Neuronal stem cell (in vitro differentiated cells): ENCODE measurements around the gene SPATS2.
A peak's percentile ranks its signal among the peaks of the same experiment; 100 is the strongest.

Experiments used
- DNase-seq: peaks from one replicate; pipeline ENCODE4 v3.0.0-alpha.2; 2013; ENCODE audit warnings: low spot score
- H2AFZ ChIP-seq: one replicate; pipeline ENCODE4 v1.6.1; 2013; ENCODE audit warnings: mild to moderate bottlenecking, low read length, inconsistent platforms
- H2AK5ac ChIP-seq: 2 replicates; pipeline ENCODE4 v1.6.1; 2013; ENCODE audit warnings: low read depth, mild to moderate bottlenecking, inconsistent platforms, low read length, moderate library complexity, mixed read lengths
- H2BK120ac ChIP-seq: 2 replicates; pipeline ENCODE4 v1.6.1; 2013; ENCODE audit warnings: low read depth, mild to moderate bottlenecking, inconsistent platforms, low read length, moderate library complexity, mixed read lengths
- H2BK12ac ChIP-seq: one replicate; pipeline ENCODE4 v1.6.1; 2013; ENCODE audit warnings: low read length, inconsistent platforms
- H2BK15ac ChIP-seq: 2 replicates; pipeline ENCODE4 v1.6.1; 2013; ENCODE audit warnings: mild to moderate bottlenecking, low read length, inconsistent platforms, mixed read lengths
- H2BK5ac ChIP-seq: one replicate; pipeline ENCODE4 v1.6.1; 2013; ENCODE audit warnings: inconsistent platforms, mild to moderate bottlenecking, low read length, moderate library complexity
- H3K14ac ChIP-seq: one replicate; pipeline ENCODE4 v1.6.1; 2013; ENCODE audit warnings: low read length, inconsistent platforms
- H3K18ac ChIP-seq: 2 replicates; pipeline ENCODE4 v1.6.1; 2013; ENCODE audit warnings: low read length, inconsistent platforms
- H3K23ac ChIP-seq: 2 replicates; pipeline ENCODE4 v1.6.1; 2013; ENCODE audit warnings: low read depth, mild to moderate bottlenecking, mixed read lengths, low read length, inconsistent platforms; ENCODE audit not compliant: poor library complexity
- H3K27ac ChIP-seq: replicated peaks from 3 replicates; pipeline ENCODE4 v1.5.1; 2013; ENCODE audit warnings: low read length, inconsistent platforms
- H3K27me3 ChIP-seq, 3 experiments: 2 replicates each; pipeline ENCODE4 v1.6.1; 2013; ENCODE audit warnings: low read length in 3 of 3, mild to moderate bottlenecking in 2 of 3, inconsistent platforms in 1 of 3, low read depth in 1 of 3, mixed read lengths in 1 of 3, moderate library complexity in 1 of 3; ENCODE audit not compliant: control insufficient read depth in 3 of 3, insufficient read depth in 3 of 3
- H3K36me3 ChIP-seq, 2 donors: replicated peaks in 1 of 2; 2 replicates each; pipeline ENCODE4 v1.6.1; 2013; ENCODE audit warnings: low read length in 2 of 2; ENCODE audit not compliant: control insufficient read depth in 2 of 2, insufficient read depth in 2 of 2
- H3K4ac ChIP-seq: 2 replicates; pipeline ENCODE4 v1.6.1; 2013; ENCODE audit warnings: inconsistent platforms, mild to moderate bottlenecking, low read length, moderate library complexity
- H3K4me1 ChIP-seq, 2 donors: 1 replicate in 1 of 2; 2 replicates in 1 of 2; pipeline ENCODE4 v1.6.1; 2013; ENCODE audit warnings: low read length in 2 of 2, low read depth in 1 of 2; ENCODE audit not compliant: control insufficient read depth in 2 of 2, insufficient read depth in 1 of 2
- H3K4me2 ChIP-seq: one replicate; pipeline ENCODE4 v1.6.1; 2013; ENCODE audit warnings: mild to moderate bottlenecking, low read length, inconsistent platforms; ENCODE audit not compliant: insufficient read depth, poor library complexity, severe bottlenecking
- H3K4me3 ChIP-seq, 2 donors: 2 replicates each; pipeline ENCODE4 v1.5.1; 2013; ENCODE audit warnings: low read length in 2 of 2, mild to moderate bottlenecking in 2 of 2, inconsistent platforms in 1 of 2, moderate library complexity in 1 of 2
- H3K79me1 ChIP-seq: one replicate; pipeline ENCODE4 v1.6.1; 2013; ENCODE audit warnings: low read depth, mild to moderate bottlenecking, inconsistent platforms, low read length, moderate library complexity
- H3K9ac ChIP-seq: one replicate; pipeline ENCODE4 v1.6.1; 2013; ENCODE audit warnings: mild to moderate bottlenecking, low read depth, low read length, inconsistent platforms; ENCODE audit not compliant: poor library complexity
- H3K9me3 ChIP-seq, 2 donors: replicated peaks in 1 of 2; 2 replicates each; pipeline versions ENCODE3 to v1.6.1; 2013; ENCODE audit warnings: low read length in 2 of 2, mild to moderate bottlenecking in 2 of 2, inconsistent platforms in 1 of 2, low read depth in 1 of 2, mixed read lengths in 1 of 2, moderate library complexity in 1 of 2; ENCODE audit not compliant: control insufficient read depth in 2 of 2, insufficient read depth in 1 of 2
- H4K8ac ChIP-seq: one replicate; pipeline ENCODE4 v1.6.1; 2013; ENCODE audit warnings: low read depth, mild to moderate bottlenecking, inconsistent platforms, low read length, moderate library complexity
- H4K91ac ChIP-seq: one replicate; pipeline ENCODE4 v1.6.1; 2013; ENCODE audit warnings: low read length, low read depth, mild to moderate bottlenecking, inconsistent platforms; ENCODE audit not compliant: poor library complexity
- WGBS, 2 donors: extraction: QIAGEN DNeasy Blood & Tissue Kit; methylation state at CpG; one replicate each; pipeline ENCODE4 v1.1.7; 2013; ENCODE audit warnings: missing lambda C conversion rate in 2 of 2, mixed read lengths in 1 of 2; ENCODE audit not compliant: insufficient read length in 2 of 2, insufficient replicate concordance in 1 of 2; ENCODE audit errors: extremely low coverage in 2 of 2; 5-methylcytosine and 5-hydroxymethylcytosine counted together

SPATS2 gene

GRCh38 chr12:49540229-49541139 lies 173.2 kb downstream of the SPATS2 start:
- peak overlapping the region; percentile 58 for H2AK5ac ChIP-seq
- no peak for DNase-seq
- H3K27me3 ChIP-seq = peaks cover 33 to 96% (median 94%) of the 10 kb centered on the region in 3 experiments
- no peak overlapping the region for H2AFZ ChIP-seq
- no CpG with 5 or more reads among the region's 21 CpGs for WGBS, 2 donors
- no peak overlapping the region for H4K91ac ChIP-seq
- no peak overlapping the region for H3K4ac ChIP-seq
- H3K9me3 ChIP-seq = peaks cover 0 to 2% of the 10 kb centered on the region in 2 donors
- H2BK120ac ChIP-seq = peak overlapping the region; percentile 66
- H3K4me1 ChIP-seq = peaks cover 19 to 23% of the 10 kb centered on the region in 2 donors
- peak overlapping the region; percentile 47 for H3K14ac ChIP-seq
- no peaks in the 10 kb centered on the region for H3K36me3 ChIP-seq
- no peak overlapping the region for H3K4me3 ChIP-seq
- no peak overlapping the region for H4K8ac ChIP-seq
- H3K18ac ChIP-seq = peak overlapping the region; percentile 71
- H3K9ac ChIP-seq = peak overlapping the region; percentile 30
- H3K27ac ChIP-seq = no peak overlapping the region
- peak overlapping the region; percentile 76 for H3K23ac ChIP-seq
- no peak overlapping the region for H3K4me2 ChIP-seq
- H3K79me1 ChIP-seq = no peaks in the 10 kb centered on the region
- H2BK12ac ChIP-seq = no peak overlapping the region
- H2BK15ac ChIP-seq = peak overlapping the region; percentile 49
- H2BK5ac ChIP-seq = peak overlapping the region; percentile 47

- no CpG with 5 or more reads among the region's 18 CpGs for WGBS, 2 donors
- H2BK5ac ChIP-seq = peak overlapping the region; percentile 47
- H2BK12ac ChIP-seq = no peak overlapping the region
- H3K36me3 ChIP-seq = no peaks in the 10 kb centered on the region
- peaks cover 19 to 23% of the 10 kb centered on the region in 2 donors for H3K4me1 ChIP-seq
- H3K4me2 ChIP-seq = no peak overlapping the region
- no peak overlapping the region for H2AFZ ChIP-seq
- no peak overlapping the region for H4K8ac ChIP-seq
- peaks cover 0 to 2% of the 10 kb centered on the region in 2 donors for H3K9me3 ChIP-seq
- no peak overlapping the region for H3K9ac ChIP-seq
- H2AK5ac ChIP-seq = peak overlapping the region; percentile 58
- peak overlapping the region; percentile 71 for H3K18ac ChIP-seq
- peak overlapping the region; percentile 49 for H2BK15ac ChIP-seq
- no peak overlapping the region for H4K91ac ChIP-seq
- H3K14ac ChIP-seq = no peak overlapping the region
- H3K79me1 ChIP-seq = no peaks in the 10 kb centered on the region
- peak overlapping the region; percentile 66 for H2BK120ac ChIP-seq
- peak overlapping the region; percentile 76 for H3K23ac ChIP-seq
- DNase-seq = no peak
- no peak overlapping the region for H3K4me3 ChIP-seq
- H3K4ac ChIP-seq = no peak overlapping the region
- no peak overlapping the region for H3K27ac ChIP-seq
- peaks cover 33 to 95% (median 91%) of the 10 kb centered on the region in 3 experiments for H3K27me3 ChIP-seq
Measured at GRCh38 chr12:49541140-49541861, 174.0 kb downstream of the SPATS2 start.

GRCh38 chr12:49541911-49542505 lies 174.7 kb downstream of the SPATS2 start:
- H3K4ac ChIP-seq = no peak overlapping the region

More at GRCh38 chr12:49541911-49542505, 174.7 kb downstream of the SPATS2 start:
- peak overlapping the region; percentile 44 for H2BK15ac ChIP-seq
- peak overlapping the region; percentile 21 for H3K18ac ChIP-seq
- no peak overlapping the region for H3K9ac ChIP-seq
- H3K27ac ChIP-seq = no peak overlapping the region
- H3K9me3 ChIP-seq = peaks cover 0 to 2% of the 10 kb centered on the region in 2 donors
- peak overlapping the region; percentile 72 for H2AK5ac ChIP-seq
- no CpG with 5 or more reads among the region's 7 CpGs for WGBS, 2 donors
- H4K8ac ChIP-seq = no peak overlapping the region
- no peak overlapping the region for H3K4me3 ChIP-seq
- no peak overlapping the region for H3K14ac ChIP-seq
- H2BK5ac ChIP-seq = no peak overlapping the region
- H2BK12ac ChIP-seq = peak overlapping the region; percentile 48
- no peak overlapping the region for H3K4me2 ChIP-seq
- peak overlapping the region; percentile 27 for H3K23ac ChIP-seq
- peaks cover 19 to 23% of the 10 kb centered on the region in 2 donors for H3K4me1 ChIP-seq
- H2AFZ ChIP-seq = no peak overlapping the region
- H4K91ac ChIP-seq = no peak overlapping the region
- H2BK120ac ChIP-seq = no peak overlapping the region
- no peaks in the 10 kb centered on the region for H3K79me1 ChIP-seq
- no peaks in the 10 kb centered on the region for H3K36me3 ChIP-seq
- H3K27me3 ChIP-seq = peaks cover 33 to 92% (median 87%) of the 10 kb centered on the region in 3 experiments
- DNase-seq = no peak
